HPDE6-E6E7 (cell line): ENCODE measurements around the gene TBC1D5.

Source experiments
- DNase-seq: peaks from one replicate; pipeline ENCODE4 v3.0.0; 2011; ENCODE audit warnings: missing footprints; ENCODE audit errors: extremely low spot score

TBC1D5 gene

DNA sequence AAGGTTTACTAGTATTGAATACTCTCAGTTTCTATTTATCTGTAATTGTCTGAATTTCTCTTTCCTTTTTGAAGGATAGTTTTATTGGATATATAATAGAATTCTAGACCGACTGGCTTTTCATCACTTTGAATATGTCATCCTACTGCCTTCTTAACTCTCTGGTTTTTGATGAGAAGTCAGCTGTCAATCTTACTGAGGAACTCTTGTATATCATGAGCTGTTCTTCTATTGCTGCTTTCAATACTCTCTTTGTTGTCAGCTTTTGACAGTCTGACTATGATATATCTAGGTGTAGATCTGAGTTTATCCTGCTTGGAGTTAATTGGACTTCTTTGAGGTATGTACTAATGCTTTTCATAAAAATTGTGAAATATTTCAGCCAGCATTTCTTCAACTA is 523.8 kb downstream of the TBC1D5 start:
- no peak for DNase-seq

DNA sequence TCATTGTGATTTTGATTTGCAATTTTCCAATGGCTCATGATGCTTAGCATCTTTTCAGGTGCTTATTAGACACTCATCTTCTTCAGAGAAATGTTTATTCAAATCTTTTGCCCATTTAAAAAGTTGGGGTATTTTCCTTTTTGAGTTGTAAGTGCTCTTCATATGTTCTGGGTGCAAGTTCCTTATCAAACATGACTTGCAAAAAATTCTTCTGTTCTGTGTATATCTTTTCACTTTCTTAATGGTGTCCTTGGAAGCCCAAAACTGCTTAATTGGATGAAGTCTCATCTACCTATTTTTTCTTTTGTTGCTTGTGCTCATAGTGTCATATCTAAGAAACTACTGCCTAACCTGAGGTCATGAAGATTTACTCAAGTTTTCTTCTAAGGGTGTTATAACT is 524.8 kb downstream of the TBC1D5 start:
- no peak for DNase-seq

DNA sequence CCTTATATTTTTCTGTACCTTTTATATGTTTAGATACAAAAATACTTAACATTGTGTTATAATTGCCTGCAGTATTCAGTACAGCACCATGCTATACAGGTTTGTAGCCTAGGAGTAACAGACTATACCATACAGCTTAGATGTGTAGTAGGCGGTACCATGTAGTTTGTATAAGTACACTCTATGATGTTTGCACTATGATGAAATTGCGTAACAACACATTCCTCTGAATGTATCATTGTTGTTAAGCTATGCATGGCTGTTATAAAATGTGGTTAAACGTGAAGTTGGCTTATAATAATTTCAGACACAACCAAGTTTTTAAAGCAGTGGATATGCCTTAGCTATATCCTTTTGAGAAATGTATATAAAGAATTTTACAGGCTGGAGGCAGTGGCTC is 529.3 kb downstream of the TBC1D5 start:
- DNase-seq, result no peak

DNA sequence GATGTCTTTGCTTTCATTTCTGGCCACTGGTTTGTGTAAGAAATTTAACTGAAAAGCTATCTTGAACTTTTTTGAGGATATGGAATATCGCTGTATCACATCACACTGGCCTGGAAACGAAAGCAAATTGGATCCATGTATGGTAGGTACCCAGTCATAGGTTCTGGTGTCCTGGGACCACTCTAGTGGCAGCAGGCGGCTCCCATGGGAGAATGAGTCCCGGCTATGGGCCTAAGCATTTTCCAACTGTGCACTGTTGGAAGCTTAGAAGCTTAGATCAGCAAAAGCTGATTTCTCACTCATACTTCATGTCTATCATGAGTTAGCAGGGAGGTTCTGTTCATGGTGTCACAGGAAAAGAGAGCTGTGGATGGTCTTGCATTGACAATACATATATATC is 534.5 kb downstream of the TBC1D5 start:
- DNase-seq, result no peak

DNA sequence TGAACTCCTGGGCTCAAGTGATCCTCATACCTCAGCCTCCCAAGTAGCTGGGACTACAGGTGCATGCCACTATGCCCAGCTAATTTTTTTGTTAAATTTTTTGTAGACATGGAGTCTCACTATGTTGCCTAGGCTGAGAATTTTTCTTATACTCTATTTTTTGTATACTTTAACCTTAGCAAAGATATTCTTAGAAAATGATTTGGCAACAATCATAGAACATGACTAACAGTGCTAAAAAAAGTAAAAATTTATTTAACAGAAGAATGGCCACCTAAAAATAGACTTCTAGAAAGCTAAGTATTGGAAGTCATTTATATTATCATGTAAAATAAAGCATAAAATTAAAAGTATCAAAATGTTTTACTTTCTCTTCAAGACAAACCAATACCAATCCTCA is 535.4 kb downstream of the TBC1D5 start:
- DNase-seq, result no peak

DNA sequence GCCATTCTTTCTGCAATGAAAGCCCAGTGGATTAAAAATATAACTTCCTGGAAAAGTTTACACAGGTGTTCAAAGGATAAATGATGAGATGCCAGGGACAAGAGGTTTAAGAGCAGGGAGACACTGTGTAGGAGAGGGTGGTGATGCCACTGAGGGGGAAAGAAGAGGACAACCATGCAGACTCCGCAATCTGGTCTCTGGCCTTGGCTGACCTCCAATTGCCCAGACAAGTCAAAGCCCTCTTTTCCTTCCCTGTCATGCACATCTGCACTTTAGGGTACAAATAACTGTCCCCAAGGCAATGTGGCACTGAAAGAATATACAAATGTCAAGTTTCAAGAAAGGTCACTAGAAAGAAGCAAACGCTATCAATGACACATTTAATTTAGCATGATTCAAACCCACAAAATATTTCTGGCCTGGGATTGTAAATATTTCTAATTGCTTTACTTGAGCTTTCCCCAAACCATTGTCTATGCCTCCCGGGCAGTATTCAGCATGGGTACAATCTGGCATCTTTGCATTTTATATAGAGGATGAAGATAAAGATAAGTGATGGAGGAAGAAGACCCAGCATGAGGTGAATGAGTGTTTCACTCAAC is 538.3 kb downstream of the TBC1D5 start:
- no peak for DNase-seq

DNA sequence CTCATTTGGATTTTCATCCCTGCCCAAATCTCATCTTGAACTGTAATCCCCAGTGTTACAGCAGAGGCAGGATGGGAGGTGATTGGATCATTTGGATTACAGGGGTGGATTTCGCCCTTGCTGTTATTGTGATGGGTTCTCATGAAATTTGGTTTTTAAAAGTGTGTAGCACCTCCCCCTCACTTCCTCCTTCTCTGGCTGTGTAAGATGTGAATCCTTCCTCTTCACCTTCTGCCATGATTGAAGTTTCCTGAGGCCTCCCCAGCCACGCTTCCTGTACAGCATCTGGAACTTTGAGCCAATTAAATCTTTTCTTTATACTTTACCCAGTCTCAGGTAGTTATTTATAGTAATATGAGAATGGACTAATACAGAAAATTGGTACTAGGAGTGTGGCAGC is 540.9 kb downstream of the TBC1D5 start:
- DNase-seq, result no peak

DNA sequence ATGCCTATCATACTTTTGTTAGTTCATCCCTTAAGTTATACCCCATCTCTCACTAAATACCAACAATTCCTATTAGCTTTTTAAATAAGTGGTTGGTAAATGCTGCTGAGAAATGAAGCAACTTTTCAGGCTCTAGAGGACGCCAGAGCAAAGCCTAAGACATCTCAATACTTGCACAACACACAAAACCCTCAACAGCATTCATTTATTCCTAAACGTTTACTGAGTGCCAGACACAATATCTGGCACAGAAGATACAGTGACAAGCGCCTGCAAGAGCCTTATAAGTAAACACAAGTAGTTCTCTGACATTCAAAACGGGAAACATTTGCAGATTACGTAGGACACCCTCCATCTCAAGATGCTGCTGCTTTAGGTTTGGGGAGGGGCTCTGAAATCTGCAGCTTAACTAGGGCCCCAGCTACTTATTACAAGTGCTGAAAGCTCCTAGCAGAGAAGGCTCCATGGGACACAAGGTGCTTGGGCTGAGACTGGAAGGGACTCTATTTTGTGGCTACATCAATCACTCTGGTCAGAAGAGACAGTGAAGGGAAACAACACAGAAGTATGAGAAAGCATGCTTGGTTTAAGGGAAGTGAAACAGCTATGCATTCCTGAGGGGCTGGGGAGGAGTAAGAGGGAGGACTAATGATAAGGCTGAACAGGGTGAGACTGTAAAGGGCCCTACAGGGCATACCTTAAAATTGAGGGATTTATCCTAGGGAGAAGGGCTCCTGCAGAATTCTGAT is 546.4 kb downstream of the TBC1D5 start:
- DNase-seq, result no peak

DNA sequence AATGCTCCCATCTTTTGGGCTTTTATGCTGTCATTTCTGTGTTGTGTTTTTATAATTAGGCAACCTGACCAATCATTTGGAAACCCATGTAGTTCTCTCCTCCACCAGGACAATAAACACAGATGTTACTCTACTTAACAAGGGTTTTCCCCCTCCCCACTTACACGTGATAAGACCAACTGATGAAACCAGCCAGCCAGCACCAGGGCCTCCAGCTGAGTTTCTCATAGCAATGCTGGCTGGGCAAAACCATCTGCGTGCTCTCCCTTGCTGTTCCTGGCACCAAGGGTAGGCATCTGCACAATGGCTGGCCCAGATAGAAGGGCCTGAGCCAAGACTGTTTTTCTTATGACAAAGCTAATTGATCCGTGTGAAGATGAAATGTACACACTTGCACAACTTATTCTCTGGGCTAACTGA is 547.2 kb downstream of the TBC1D5 start:
- no peak for DNase-seq

DNA sequence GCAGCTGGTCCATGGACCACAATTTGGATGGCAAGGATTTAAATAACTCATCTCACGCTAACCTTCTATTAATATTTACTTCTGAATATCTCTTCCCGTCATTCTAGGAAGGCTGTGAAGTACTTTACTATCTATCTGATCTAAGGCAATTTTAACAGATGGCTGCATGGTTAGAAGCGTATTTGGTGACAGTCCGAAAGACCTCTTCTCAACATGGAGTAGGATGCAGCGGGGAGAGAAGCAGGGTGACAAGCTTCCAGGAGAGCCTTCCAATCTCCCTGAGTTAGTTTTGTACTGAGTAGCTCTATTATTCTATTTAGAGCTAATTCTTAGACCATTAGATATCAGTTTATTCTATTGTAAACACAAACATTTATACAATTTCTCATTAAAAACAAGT is 548.3 kb downstream of the TBC1D5 start:
- no peak for DNase-seq

DNA sequence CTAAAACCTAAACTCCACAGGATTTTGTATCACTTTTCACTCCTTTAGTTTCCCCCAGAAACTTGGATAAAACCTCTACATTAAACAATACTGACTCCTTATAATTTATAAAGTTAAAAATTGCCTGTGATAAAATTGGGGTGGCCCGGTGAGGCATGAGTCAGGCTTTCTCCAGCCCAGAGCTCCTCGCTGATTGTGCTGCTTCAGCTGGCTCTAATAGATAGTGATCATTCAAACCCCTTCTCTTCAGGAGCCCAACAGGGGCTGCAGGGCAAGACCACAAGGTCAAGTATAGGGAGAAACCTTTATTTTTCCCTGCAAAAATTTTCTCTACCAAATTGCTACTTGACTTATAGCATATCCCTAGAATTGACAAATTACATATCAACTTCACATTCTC is 549.4 kb downstream of the TBC1D5 start:
- DNase-seq, result no peak

DNA sequence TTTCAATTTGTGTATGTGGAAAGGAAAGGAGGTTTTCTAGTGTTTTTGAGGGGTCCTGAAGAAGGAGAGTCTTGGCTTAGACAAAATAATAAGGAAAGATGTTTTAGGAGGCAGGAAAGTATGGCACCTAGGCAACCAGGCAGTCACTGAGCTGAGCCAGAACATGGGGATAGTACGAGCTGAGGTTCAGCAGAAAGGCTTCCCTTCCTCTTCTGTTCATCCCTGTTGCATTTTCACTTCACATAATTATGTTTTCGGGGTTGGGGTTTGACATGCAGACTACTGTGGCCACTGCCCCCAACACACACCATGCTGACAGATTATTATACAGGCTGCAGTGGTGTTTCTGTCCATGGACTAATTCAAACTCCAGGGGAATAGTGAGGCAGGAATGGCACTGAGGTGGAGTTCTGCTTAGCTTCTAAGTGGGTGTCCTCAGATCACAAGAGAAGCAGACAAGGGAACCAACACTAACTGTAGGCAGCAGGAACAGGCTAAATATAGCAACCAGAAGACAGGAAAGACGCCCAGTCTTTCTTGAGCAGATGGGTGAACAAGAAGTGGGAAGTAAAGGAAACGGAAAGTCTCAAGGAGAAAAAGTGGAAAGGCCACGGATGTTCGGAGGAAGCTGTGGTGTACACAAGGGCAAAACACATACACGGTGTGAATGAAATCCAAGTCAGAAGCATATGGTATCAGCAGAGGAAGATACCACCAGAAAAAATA is 551.9 kb downstream of the TBC1D5 start:
- no peak for DNase-seq

DNA sequence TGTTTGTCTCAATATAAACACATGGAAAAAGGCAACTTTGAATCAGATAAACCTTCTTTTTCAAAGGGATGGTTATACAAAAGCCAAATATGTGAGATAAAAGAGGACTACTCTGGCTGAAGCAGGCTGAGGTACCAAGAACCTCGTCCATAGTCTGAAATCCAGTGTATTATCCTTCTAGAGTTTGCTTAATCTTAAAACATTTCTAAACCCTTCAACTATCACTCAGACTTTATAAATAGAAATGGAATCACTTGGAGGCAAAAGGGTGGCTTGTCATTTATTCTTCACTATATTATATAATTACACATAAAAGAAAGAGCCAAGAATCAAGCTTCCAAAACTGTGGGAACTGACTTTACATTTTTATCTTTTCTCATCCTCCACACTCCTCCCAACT is 554.1 kb downstream of the TBC1D5 start:
- DNase-seq, result no peak

DNA sequence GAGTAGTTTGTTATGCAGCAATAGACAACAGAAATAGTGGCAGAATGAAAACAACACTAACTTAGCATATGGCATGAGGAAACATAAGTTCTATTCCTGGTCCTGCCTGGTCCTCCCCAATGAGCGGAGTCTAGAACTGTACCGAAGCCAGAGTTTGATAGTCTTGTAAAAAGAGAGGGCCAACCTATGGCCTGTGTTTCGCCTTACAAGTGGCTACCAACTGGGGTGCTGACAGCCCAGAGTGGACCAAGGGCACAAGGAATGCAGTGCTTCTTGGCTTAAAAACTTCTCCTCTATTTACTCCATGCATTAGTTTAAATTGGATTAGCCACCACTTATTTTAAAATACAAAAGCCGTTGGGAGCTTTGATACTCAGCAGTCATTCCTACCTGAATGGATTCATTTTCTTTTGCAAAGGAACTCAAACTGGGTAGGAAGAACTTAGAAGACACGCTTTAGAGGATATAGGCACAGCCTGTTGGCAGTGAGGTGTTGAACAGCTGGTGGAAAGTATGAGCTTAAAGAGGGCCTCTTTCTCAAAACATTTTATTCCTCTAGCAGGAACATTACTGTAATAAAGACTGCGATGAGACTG is 554.7 kb downstream of the TBC1D5 start:
- no peak for DNase-seq

DNA sequence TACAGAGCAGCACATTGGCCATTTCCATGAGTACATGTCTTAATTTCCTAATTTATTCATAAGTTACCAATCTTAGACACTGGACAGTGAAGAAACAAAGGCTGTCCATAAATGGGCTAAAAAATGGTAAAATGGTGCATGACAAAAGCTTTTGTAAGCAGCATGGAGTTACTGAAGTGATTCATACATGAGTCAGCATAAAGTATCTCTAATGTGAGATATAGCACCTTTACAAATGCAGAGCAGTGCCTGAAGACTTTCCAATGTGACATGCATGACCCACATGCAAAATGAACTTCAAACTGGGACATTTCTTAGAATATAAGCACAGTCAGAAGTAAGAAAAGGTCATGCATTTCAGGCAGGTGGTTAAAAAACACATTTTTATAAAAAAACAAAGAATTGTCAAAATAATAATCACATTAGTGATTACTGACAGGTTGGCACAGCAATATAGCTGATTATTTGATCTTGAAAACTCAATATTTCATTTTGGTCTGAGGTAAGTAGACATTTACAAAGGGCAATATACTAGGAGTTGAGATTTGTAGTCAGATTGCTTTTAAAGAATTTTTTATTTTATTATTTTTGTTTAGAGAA is 558.4 kb downstream of the TBC1D5 start:
- peak; percentile 1 for DNase-seq

DNA sequence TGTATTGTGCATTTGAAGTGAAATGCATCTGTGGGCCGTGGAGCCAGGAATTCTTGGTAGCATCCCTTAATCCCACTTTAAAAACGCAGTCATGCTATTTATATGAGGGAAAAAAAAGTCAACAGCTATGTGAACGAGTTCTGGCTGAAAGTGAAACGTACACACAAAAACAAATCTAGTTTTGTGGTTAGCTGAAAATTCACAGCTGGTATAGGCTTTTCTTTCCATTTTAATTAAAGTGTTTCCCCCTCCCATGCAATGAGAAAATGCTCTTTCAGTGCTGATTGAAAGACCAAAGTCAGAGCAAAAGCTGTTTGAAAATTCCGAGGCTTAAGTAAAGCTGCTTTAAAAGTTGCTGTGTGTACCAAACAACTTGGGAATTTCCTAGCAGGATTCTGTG is 560.3 kb downstream of the TBC1D5 start:
- DNase-seq, result no peak

DNA sequence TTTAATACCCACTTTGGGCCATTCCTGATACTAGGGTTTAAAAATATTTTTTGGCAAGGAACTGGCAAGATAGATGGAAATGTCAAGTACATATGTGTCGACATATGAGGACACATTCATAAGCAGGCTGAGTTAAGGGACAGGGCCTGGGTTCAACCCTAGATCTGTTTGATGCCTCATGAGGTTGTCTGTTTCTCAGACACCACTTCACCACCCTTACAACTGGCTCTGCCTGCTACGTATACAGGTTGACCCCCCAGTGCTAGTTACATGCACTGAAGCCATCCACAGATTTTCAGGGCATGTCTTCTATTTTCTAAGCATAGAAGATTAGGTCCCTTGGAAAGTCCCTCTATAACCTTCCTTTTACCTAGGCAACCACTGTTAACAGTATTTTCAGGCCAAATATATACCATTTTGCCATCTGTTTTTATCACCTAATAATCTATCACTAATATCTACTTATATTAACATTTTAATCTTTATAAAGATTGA is 561.0 kb downstream of the TBC1D5 start:
- no peak for DNase-seq

DNA sequence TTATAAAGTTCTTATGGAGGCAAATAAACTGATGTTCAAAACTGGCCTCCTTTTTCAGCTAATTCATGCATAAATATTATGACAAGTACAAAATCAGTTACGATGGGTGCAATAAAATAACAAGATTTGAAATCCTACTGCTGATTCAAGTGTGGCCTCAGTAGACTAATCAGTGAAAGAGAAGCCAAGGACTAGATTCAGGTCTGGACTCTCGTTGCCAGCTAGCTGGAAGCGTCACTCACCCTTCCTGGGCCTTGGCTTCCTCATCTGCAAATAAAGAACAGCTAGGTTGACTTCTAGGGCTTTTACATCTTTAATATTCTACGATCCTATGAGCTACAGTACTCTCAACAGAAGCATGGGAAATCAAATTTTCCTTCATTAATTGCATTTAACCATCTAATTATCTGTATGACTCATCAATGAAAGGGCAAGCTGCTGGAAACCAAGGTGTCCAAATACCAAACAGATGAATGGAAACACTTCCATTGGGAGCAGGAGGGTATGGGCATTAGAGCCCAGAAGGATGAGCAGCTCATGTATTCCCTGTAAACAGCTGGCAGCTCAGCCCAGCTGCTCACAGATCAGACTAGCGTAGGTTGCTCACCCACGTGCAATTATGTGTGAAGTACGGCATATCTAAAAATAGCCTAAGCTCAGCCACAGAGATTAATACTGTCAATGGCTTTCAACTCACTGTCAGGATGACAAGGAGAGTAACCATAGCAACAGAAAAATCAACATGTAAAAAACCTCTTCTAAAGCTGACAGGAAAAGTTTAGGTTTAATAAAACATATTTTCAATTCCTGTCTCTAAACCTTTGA is 562.8 kb downstream of the TBC1D5 start:
- DNase-seq, result no peak

DNA sequence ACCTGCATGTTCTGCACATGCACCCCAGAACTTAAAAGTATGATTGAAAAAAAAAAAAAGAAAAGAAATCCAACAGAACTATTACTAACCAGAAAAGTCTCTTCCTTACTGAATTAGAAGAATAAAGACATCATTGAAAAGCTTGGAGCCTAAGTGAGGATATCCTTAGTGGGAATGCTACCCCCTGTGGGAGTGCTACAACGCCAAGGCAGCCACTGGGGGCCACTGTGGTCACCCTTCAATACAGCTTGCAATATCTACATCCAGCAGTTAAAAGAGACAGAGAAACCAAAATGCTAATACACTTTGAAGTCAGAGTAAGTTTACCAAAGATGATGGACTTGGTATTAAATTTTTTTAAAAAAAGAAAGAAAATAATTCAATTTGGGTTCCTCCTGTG is 565.7 kb downstream of the TBC1D5 start:
- DNase-seq, result no peak

DNA sequence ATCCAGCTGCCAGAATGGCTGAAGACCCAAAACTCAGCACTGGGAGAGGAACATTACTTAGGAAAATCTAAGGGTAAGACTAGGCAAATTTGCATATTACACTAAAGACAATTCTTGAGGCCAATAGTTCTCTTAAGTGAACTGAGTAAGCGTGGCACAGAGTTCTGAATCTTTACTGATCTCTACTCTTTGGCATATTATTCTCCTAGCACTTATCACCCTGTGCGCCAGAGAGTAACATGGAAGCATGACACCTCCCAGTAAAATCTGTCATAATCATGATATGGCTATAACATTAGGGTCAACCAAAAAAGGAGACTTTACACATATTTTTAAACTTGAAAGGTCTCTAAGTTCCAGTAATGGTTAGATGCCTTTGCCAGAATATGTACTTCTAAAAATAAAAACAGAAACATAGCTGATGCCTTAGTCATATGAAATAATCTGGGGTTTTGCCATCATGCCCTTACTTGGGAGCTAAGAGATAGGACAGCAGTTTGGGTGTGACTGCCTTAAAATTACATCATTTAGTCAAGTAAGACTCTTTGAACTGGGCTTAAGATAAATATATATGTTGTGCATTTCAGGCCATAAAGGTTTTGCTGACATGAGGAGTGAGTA is 567.1 kb downstream of the TBC1D5 start:
- DNase-seq, result no peak

DNA sequence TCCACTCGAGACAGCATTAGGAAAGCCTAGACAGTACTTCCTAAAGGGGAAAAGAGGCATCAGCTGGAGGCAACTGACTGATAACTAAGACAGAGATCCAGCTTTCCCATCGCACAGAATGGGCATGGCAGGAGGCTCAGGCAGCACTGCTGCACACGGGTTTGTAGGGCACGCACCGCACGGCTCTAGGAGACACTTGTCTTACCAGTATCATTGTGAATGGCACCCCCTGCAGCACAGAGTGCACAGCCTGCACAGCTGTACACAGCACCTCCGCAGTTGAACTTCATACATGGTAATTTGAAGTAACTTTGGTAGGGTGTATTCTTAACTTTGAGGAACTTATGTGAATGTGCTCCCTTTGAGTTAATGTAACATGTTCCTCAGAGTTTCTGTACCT is 576.1 kb downstream of the TBC1D5 start:
- DNase-seq, result no peak
